CD4-positive, alpha-beta T cell (primary cell): ENCODE measurements around the gene PARM1. TPM values are rescaled to one million over a fixed set of nuclear protein-coding genes. Genes with fewer than 3 reads are reported as not detected.

Source experiments
- ATAC-seq: fragments of 200-7000 bp; cut with Tn5 transposase; one replicate; pipeline ENCODE4 v1.10.0; 2022; ENCODE audit warnings: mild to moderate bottlenecking; ENCODE audit not compliant: poor library complexity
- CTCF ChIA-PET: fragments of 350-600 bp; sonication (Branson Sonifier 250); formaldehyde crosslinking; loops from one replicate; lab custom pipeline; 2021; ENCODE audit warnings: antibody characterized with exemption, inconsistent platforms; lab: Charles Lee
- POLR2A ChIA-PET: fragments of 350-600 bp; sonication (Branson Sonifier 250); formaldehyde crosslinking; loops from one replicate; lab custom pipeline; 2021; ENCODE audit warnings: antibody characterized with exemption, inconsistent platforms; lab: Charles Lee
- DNase-seq, 14 experiments: peaks; one replicate each; pipeline ENCODE4 v3.0.0-alpha.2; 2013 to 2020; ENCODE audit warnings: mixed read lengths in 2 of 14
- H3K27ac ChIP-seq, 2 donors: one replicate each; pipeline versions ENCODE4 v1.5.1 to v1.7.0; 2013; ENCODE audit warnings: low read length in 2 of 2, low read depth in 1 of 2, mild to moderate bottlenecking in 1 of 2
- H3K27me3 ChIP-seq, 2 experiments: 1 replicate in 1 of 2; 2 replicates in 1 of 2; pipeline versions ENCODE4 v1.6.1 to v1.7.0; 2013; ENCODE audit warnings: low read length in 2 of 2, control low read depth in 1 of 2, mild to moderate bottlenecking in 1 of 2, moderate library complexity in 1 of 2; ENCODE audit not compliant: insufficient read depth in 2 of 2, control insufficient read depth in 1 of 2
- H3K36me3 ChIP-seq: one replicate; pipeline ENCODE4 v1.6.1; 2013; ENCODE audit warnings: low read length, control low read depth; ENCODE audit not compliant: insufficient read depth
- H3K4me1 ChIP-seq: one replicate; pipeline ENCODE4 v1.6.1; 2013; ENCODE audit warnings: low read length, control low read depth; ENCODE audit not compliant: insufficient read depth
- H3K4me3 ChIP-seq: one replicate; pipeline ENCODE4 v1.5.1; 2013; ENCODE audit warnings: mild to moderate bottlenecking, low read length, moderate library complexity
- H3K9me3 ChIP-seq, 2 experiments: 1 replicate in 1 of 2; 2 replicates in 1 of 2; pipeline versions ENCODE4 v1.6.1 to v1.7.0; 2013; ENCODE audit warnings: low read length in 2 of 2, mild to moderate bottlenecking in 2 of 2, control low read depth in 1 of 2, moderate library complexity in 1 of 2; ENCODE audit not compliant: control insufficient read depth in 1 of 2, insufficient read depth in 1 of 2
- H3K27ac Mint-ChIP-seq: one replicate; pipeline ENCODE4 v1.8.0; 2020; ENCODE audit warnings: mixed read lengths
- H3K27me3 Mint-ChIP-seq: one replicate; pipeline ENCODE4 v1.8.0; 2021; ENCODE audit warnings: mixed read lengths
- H3K36me3 Mint-ChIP-seq: one replicate; pipeline ENCODE4 v1.8.0; 2021; ENCODE audit warnings: low read depth, mixed read lengths
- H3K4me1 Mint-ChIP-seq: one replicate; pipeline ENCODE4 v1.8.0; 2021; ENCODE audit warnings: low read depth, mixed read lengths
- H3K4me3 Mint-ChIP-seq: one replicate; pipeline ENCODE4 v1.8.0; 2020; ENCODE audit warnings: mild to moderate bottlenecking, mixed read lengths
- H3K9me3 Mint-ChIP-seq: one replicate; pipeline ENCODE4 v1.8.0; 2020; ENCODE audit warnings: mixed read lengths
- intact Hi-C, 2 experiments: fragments of 100-400 bp; cut with DNase I in 1 of 2; cut with micrococcal nuclease in 1 of 2; formaldehyde crosslinking; loops; one replicate each; pipeline versions ENCODE4 v1.15.1 to v1.9.0; 2023 to 2025; cut with DNase I, micrococcal nuclease
- total RNA-seq, 174 experiments: library from RNA in 2 of 174; stranded (reverse) in 2 of 174; gene quantifications; one replicate each; pipeline ENCODE4 v1.2.3 and lab custom pipeline; 2021 to 2026
- TF ChIP-seq, protein P1 (sequence below): fragments of 200-600 bp; IDR thresholded peaks from one replicate; pipeline ENCODE4 v1.8.0; 2022; ENCODE audit warnings: antibody characterized with exemption, mild to moderate bottlenecking

PARM1 gene
- total RNA-seq, 2 experiments from 2014 or later = 0.05 to 0.06 TPM

DNA sequence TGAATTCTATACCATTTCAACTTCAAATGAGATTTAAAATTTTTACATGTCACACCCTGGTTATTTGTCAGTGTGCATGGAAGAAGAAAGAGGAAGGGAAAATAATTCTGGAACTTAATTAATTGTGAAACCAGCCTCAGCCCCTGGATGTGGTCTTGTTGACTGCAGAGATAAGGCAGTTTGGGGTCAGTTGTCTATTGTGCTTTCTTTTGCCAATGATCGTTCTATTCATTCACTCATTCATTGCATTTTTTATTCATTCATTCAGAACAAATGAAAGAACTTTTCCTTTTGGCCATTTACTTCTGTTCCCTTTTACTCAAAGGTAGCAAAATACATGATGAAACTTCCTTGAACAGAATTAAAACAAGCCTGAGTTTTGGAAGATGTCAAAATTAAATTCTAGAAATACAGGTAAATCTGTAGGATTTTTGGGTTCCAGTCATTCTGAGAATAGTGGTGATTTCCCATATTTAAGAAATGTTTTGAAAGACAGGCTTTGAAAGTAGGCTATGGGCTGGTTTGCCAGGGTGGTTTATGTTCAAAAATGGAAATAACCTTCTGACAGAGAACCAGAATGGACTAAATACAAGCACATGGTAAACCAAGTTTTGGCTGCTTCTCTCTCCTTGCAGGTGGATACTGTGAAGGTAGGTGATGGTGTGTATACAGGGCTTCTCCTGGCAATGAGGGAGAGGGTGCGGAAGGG, 35.7 kb downstream of the PARM1 start:
- Histone ChIP-seq H3K27ac (no peak overlapping the region), H3K4me1 (no peaks in the 10 kb centered on the region), H3K36me3 (no peaks in the 10 kb centered on the region), H3K4me3 (no peak overlapping the region), H3K9me3 (no peaks in the 10 kb centered on the region), H3K27me3 (no peaks in the 10 kb centered on the region)
- H3K9me3 Mint-ChIP-seq = peaks cover 2% of the 10 kb centered on the region
- no peak for DNase-seq
- no peaks in the 10 kb centered on the region for H3K27me3 Mint-ChIP-seq
- no peaks in the 10 kb centered on the region for H3K4me1 Mint-ChIP-seq
- CTCF ChIA-PET = no interaction called here
- no peak for ATAC-seq
- intact Hi-C loops = no loop called here
- H3K36me3 Mint-ChIP-seq = no peaks in the 10 kb centered on the region
- no peak overlapping the region for H3K4me3 Mint-ChIP-seq
- TF ChIP-seq, protein P1, sequence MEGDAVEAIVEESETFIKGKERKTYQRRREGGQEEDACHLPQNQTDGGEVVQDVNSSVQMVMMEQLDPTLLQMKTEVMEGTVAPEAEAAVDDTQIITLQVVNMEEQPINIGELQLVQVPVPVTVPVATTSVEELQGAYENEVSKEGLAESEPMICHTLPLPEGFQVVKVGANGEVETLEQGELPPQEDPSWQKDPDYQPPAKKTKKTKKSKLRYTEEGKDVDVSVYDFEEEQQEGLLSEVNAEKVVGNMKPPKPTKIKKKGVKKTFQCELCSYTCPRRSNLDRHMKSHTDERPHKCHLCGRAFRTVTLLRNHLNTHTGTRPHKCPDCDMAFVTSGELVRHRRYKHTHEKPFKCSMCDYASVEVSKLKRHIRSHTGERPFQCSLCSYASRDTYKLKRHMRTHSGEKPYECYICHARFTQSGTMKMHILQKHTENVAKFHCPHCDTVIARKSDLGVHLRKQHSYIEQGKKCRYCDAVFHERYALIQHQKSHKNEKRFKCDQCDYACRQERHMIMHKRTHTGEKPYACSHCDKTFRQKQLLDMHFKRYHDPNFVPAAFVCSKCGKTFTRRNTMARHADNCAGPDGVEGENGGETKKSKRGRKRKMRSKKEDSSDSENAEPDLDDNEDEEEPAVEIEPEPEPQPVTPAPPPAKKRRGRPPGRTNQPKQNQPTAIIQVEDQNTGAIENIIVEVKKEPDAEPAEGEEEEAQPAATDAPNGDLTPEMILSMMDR = no peak
- no peak overlapping the region for H3K27ac Mint-ChIP-seq
- POLR2A ChIA-PET = no interaction called here

DNA sequence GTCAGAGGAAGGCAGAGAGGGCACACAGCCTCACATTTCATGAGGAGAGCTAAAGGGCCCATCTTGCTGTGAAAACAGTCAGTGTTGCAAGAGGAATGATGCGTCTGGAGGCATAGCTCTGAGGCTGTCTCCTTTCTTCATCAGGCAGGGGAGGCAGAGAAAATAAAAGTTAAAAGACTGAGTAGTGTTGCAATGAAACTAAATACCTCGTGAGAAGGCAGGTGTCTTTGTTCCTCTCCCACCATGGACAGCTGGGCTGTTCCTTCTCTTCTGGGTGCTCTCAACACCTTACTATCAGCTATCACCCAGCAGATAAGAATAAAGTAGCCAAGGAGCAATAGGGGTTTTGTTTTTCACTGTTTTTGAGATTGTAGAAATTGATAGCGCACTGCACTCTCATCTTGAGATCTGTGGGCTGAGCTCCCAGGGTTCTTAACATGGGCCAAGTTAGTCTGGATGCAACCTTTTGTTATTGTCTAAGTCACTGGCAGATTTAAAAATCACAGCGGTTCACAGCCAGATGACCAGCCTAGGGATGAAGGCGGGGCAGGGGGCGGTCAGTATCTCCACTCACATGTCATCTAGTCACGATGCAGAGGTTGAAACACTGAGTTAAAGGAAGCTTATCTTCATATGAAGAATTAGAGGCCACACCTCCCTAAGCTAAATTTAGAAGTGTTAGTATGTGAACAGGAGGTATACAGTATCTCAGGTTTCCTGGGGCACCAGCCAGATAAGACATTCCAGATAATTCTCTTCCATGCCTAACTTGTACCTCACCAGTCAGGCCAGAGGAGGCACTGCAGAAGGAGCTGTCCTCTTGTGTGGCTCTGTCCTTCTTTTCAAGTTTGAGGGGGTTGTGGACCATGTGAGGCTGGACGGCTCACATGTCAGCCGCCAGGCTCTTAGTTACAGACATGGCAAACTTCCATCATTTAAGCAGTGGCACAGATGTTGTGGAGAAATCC, 36.9 kb downstream of the PARM1 start:
- no peak for ATAC-seq
- Histone ChIP-seq H3K27me3 (no peaks in the 10 kb centered on the region), H3K4me3 (no peak overlapping the region), H3K27ac (no peak overlapping the region), H3K9me3 (no peaks in the 10 kb centered on the region), H3K4me1 (no peaks in the 10 kb centered on the region), H3K36me3 (no peaks in the 10 kb centered on the region)
- Mint-ChIP-seq H3K27ac (no peak overlapping the region), H3K4me1 (no peaks in the 10 kb centered on the region), H3K4me3 (no peak overlapping the region), H3K9me3 (peaks cover 2% of the 10 kb centered on the region), H3K36me3 (no peaks in the 10 kb centered on the region), H3K27me3 (no peaks in the 10 kb centered on the region)
- intact Hi-C loops = no loop called here
- no peak for DNase-seq
- CTCF ChIA-PET = no interaction called here
- TF ChIP-seq, protein P1 = no peak
- POLR2A ChIA-PET = no interaction called here

DNA sequence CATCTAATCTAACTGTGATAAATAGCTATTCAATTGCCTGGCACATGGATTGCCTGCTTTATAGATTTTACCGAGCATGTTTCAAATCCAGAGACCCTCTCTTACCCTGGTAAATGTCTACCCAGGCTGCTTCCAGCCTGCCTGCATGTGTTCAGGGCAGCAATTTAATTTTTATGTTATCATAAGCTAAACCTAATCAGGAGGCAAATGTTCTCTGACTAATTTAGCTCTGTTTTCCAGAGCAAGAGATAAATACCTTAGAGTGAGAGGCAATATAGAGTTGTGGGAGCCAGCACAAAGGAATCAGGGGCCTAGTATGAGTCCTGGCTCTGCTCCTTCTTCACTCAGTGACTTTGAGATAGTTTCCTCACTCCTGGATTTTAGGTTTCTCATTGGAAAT, 37.7 kb downstream of the PARM1 start:
- H3K36me3 ChIP-seq = no peaks in the 10 kb centered on the region

More for the DNA sequence above, 37.7 kb downstream of the PARM1 start:
- Histone ChIP-seq H3K27ac (no peak overlapping the region), H3K4me3 (no peak overlapping the region), H3K27me3 (no peaks in the 10 kb centered on the region), H3K4me1 (no peaks in the 10 kb centered on the region), H3K9me3 (no peaks in the 10 kb centered on the region)
- Mint-ChIP-seq H3K36me3 (no peaks in the 10 kb centered on the region), H3K9me3 (peaks cover 5% of the 10 kb centered on the region), H3K27ac (no peak overlapping the region), H3K4me1 (no peaks in the 10 kb centered on the region), H3K27me3 (peaks cover 4% of the 10 kb centered on the region), H3K4me3 (no peak overlapping the region)
- CTCF ChIA-PET = interaction anchor here (0.6 kb wide), 1 partner anchor 469 kb away, joined by 3 read pairs; no protein-coding TSS in a partner anchor
- POLR2A ChIA-PET = no interaction called here
- intact Hi-C loops = no loop called here
- no peak for DNase-seq
- TF ChIP-seq, protein P1 = no peak
- no peak for ATAC-seq
